DOHH2 (cell line): Measurements from ENCODE around the gene RUNDC1.

Experiments used
- EZH2phosphoT487 ChIP-seq: fragments of 200-600 bp; sonication (generic); IDR thresholded peaks from 2 replicates; pipeline ENCODE4 v1.6.1; 2017; ENCODE audit warnings: borderline replicate concordance, mild to moderate bottlenecking, antibody characterized with exemption, low read length, moderate library complexity, mixed read lengths
- TF ChIP-seq, protein P1 (sequence below): fragments of 200-600 bp; sonication (generic); IDR thresholded peaks from one replicate; pipeline ENCODE4 v1.5.1; 2014; ENCODE audit warnings: antibody characterized with exemption, mild to moderate bottlenecking, low read depth, low read length; ENCODE audit not compliant: poor library complexity, severe bottlenecking

DNA sequence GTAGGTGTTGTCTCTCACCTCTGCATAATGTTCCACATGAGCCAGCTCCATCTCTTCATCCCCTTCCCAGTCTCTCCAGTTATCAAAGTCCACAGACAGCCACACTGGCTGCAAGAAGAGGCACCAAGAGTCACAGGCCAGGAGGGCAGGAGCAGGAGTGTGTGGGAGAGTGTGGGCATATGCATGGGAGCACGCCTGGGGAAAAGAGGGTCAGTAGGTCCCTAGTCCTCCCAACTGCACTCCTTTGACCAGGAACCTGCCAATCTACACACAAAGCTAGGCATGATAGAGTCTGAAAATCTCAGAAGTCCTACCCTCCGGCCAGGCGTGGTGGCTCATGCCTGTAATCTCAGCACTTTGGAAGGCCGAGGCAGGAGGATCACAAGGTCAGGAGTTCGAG, 8.8 kb upstream of the RUNDC1 start:
- TF ChIP-seq EZH2phosphoT487 = no peak
- TF ChIP-seq, protein P1, sequence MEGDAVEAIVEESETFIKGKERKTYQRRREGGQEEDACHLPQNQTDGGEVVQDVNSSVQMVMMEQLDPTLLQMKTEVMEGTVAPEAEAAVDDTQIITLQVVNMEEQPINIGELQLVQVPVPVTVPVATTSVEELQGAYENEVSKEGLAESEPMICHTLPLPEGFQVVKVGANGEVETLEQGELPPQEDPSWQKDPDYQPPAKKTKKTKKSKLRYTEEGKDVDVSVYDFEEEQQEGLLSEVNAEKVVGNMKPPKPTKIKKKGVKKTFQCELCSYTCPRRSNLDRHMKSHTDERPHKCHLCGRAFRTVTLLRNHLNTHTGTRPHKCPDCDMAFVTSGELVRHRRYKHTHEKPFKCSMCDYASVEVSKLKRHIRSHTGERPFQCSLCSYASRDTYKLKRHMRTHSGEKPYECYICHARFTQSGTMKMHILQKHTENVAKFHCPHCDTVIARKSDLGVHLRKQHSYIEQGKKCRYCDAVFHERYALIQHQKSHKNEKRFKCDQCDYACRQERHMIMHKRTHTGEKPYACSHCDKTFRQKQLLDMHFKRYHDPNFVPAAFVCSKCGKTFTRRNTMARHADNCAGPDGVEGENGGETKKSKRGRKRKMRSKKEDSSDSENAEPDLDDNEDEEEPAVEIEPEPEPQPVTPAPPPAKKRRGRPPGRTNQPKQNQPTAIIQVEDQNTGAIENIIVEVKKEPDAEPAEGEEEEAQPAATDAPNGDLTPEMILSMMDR = no peak
